H1 (cell line): ENCODE results near the gene TTC34. TPM values are rescaled to one million over a fixed set of nuclear protein-coding genes. Genes with fewer than 3 reads are reported as not detected.

Experiments
- EGR1 ChIP-seq: IDR thresholded peaks from 2 replicates; pipeline ENCODE4 v1.6.1; 2011; ENCODE audit warnings: low read depth, low read length, borderline replicate concordance
- polyA plus RNA-seq, 7 experiments: library from polyadenylated mRNA; depleted of rRNA in 3 of 7; stranded (reverse) in 5 of 7; unstranded in 2 of 7; fragments of >200 nt in 5 of 7; fragments of 200-250 nt in 2 of 7; gene quantifications; 1 replicate in 5 of 7; 2 replicates in 1 of 7; 4 replicates in 1 of 7; pipeline versions ENCODE4 v1.2.1 to v1.2.3, GENCODE V29; 2011 to 2013; ENCODE audit warnings: missing spikeins in 2 of 7, mixed read lengths in 2 of 7
- total RNA-seq: library from RNA; stranded (reverse); fragmentation: NEBNext Ultra II Directional; extraction: Animal tissue kit (Norgen Biotek cat#: 25700); gene quantifications from 2 replicates; pipeline ENCODE4 v1.2.1, GENCODE V29; 2021
- TF ChIP-seq, protein P1 (sequence below): fragments of 300-600 bp; sonication (generic); IDR thresholded peaks from 2 replicates; pipeline ENCODE4 v1.7.1; 2012; ENCODE audit warnings: low read length, moderate library complexity, mild to moderate bottlenecking, inconsistent platforms; ENCODE audit not compliant: insufficient replicate concordance
- TF ChIP-seq, protein P2 (sequence below), 3 experiments: IDR thresholded peaks; 1 replicate in 2 of 3; 2 replicates in 1 of 3; pipeline versions ENCODE4 v1.5.1 to v1.6.1; 2011; ENCODE audit warnings: low read length in 3 of 3, mild to moderate bottlenecking in 3 of 3, inconsistent platforms in 2 of 3, low read depth in 1 of 3, moderate library complexity in 1 of 3; ENCODE audit not compliant: insufficient read depth in 1 of 3; ENCODE audit errors: control extremely low read depth in 1 of 3

TTC34 gene
- total and polyA plus RNA-seq, 2 of the 8 experiments (the other 6 are each of a cell fraction or from before 2014, with no cell fraction given) = 0.23 to 0.50 TPM

DNA sequence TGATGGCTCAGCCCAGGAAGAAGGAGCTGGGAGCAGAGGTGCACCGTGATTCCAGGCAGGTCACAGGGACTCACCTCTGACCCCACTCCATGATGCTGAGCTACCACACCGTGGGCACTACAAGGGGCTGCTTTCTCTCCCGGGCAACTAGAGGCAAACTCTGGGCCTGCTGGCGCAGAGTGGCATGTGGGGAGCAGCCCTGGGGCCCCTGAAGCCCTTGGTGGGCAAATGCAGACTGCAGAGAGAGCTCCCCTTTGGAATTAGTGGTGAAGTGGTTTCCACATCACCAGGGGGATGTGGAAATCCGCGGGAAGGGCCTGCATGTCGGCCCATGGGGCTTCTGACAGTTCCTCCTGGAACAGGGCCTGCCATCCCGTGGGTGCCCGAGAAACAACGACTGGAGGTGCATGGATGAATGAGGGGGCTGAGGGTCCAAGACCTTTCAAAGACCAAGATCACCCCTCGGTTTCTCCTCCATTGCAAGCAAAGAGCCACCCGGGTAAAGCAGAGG, 156.8 kb downstream of the TTC34 start (continued):
- TF ChIP-seq, protein P1, sequence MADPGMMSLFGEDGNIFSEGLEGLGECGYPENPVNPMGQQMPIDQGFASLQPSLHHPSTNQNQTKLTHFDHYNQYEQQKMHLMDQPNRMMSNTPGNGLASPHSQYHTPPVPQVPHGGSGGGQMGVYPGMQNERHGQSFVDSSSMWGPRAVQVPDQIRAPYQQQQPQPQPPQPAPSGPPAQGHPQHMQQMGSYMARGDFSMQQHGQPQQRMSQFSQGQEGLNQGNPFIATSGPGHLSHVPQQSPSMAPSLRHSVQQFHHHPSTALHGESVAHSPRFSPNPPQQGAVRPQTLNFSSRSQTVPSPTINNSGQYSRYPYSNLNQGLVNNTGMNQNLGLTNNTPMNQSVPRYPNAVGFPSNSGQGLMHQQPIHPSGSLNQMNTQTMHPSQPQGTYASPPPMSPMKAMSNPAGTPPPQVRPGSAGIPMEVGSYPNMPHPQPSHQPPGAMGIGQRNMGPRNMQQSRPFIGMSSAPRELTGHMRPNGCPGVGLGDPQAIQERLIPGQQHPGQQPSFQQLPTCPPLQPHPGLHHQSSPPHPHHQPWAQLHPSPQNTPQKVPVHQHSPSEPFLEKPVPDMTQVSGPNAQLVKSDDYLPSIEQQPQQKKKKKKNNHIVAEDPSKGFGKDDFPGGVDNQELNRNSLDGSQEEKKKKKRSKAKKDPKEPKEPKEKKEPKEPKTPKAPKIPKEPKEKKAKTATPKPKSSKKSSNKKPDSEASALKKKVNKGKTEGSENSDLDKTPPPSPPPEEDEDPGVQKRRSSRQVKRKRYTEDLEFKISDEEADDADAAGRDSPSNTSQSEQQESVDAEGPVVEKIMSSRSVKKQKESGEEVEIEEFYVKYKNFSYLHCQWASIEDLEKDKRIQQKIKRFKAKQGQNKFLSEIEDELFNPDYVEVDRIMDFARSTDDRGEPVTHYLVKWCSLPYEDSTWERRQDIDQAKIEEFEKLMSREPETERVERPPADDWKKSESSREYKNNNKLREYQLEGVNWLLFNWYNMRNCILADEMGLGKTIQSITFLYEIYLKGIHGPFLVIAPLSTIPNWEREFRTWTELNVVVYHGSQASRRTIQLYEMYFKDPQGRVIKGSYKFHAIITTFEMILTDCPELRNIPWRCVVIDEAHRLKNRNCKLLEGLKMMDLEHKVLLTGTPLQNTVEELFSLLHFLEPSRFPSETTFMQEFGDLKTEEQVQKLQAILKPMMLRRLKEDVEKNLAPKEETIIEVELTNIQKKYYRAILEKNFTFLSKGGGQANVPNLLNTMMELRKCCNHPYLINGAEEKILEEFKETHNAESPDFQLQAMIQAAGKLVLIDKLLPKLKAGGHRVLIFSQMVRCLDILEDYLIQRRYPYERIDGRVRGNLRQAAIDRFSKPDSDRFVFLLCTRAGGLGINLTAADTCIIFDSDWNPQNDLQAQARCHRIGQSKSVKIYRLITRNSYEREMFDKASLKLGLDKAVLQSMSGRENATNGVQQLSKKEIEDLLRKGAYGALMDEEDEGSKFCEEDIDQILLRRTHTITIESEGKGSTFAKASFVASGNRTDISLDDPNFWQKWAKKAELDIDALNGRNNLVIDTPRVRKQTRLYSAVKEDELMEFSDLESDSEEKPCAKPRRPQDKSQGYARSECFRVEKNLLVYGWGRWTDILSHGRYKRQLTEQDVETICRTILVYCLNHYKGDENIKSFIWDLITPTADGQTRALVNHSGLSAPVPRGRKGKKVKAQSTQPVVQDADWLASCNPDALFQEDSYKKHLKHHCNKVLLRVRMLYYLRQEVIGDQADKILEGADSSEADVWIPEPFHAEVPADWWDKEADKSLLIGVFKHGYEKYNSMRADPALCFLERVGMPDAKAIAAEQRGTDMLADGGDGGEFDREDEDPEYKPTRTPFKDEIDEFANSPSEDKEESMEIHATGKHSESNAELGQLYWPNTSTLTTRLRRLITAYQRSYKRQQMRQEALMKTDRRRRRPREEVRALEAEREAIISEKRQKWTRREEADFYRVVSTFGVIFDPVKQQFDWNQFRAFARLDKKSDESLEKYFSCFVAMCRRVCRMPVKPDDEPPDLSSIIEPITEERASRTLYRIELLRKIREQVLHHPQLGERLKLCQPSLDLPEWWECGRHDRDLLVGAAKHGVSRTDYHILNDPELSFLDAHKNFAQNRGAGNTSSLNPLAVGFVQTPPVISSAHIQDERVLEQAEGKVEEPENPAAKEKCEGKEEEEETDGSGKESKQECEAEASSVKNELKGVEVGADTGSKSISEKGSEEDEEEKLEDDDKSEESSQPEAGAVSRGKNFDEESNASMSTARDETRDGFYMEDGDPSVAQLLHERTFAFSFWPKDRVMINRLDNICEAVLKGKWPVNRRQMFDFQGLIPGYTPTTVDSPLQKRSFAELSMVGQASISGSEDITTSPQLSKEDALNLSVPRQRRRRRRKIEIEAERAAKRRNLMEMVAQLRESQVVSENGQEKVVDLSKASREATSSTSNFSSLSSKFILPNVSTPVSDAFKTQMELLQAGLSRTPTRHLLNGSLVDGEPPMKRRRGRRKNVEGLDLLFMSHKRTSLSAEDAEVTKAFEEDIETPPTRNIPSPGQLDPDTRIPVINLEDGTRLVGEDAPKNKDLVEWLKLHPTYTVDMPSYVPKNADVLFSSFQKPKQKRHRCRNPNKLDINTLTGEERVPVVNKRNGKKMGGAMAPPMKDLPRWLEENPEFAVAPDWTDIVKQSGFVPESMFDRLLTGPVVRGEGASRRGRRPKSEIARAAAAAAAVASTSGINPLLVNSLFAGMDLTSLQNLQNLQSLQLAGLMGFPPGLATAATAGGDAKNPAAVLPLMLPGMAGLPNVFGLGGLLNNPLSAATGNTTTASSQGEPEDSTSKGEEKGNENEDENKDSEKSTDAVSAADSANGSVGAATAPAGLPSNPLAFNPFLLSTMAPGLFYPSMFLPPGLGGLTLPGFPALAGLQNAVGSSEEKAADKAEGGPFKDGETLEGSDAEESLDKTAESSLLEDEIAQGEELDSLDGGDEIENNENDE = no peak
- TF ChIP-seq EGR1 = no peak
- TF ChIP-seq, protein P2, sequence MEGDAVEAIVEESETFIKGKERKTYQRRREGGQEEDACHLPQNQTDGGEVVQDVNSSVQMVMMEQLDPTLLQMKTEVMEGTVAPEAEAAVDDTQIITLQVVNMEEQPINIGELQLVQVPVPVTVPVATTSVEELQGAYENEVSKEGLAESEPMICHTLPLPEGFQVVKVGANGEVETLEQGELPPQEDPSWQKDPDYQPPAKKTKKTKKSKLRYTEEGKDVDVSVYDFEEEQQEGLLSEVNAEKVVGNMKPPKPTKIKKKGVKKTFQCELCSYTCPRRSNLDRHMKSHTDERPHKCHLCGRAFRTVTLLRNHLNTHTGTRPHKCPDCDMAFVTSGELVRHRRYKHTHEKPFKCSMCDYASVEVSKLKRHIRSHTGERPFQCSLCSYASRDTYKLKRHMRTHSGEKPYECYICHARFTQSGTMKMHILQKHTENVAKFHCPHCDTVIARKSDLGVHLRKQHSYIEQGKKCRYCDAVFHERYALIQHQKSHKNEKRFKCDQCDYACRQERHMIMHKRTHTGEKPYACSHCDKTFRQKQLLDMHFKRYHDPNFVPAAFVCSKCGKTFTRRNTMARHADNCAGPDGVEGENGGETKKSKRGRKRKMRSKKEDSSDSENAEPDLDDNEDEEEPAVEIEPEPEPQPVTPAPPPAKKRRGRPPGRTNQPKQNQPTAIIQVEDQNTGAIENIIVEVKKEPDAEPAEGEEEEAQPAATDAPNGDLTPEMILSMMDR (IDR thresholded peaks at IDR 0.05; ENCODE audit: control extremely low read depth in 1 of 3, insufficient read depth in 1 of 3, low read depth in 1 of 3, low read length in 3 of 3) = no peak
